GM23338 (cell line): ENCODE measurements around the gene KCNJ16. TPM values are rescaled to one million over a fixed set of nuclear protein-coding genes. Genes with fewer than 3 reads are reported as not detected.

Source experiments
- JUNB ChIP-seq: IDR thresholded peaks from one replicate; pipeline ENCODE4 v1.6.1; 2016; ENCODE audit warnings: antibody characterized with exemption; ENCODE audit not compliant: unreplicated experiment
- NANOG ChIP-seq: IDR thresholded peaks from 2 replicates; pipeline ENCODE4 v1.6.1; 2016; ENCODE audit warnings: antibody characterized with exemption, borderline replicate concordance
- POLR2AphosphoS5 ChIP-seq: IDR thresholded peaks from 2 replicates; pipeline ENCODE4 v1.6.1; 2016; ENCODE audit warnings: antibody characterized with exemption, low read depth
- REST ChIP-seq: IDR thresholded peaks from one replicate; pipeline ENCODE4 v1.6.1; 2018; ENCODE audit warnings: antibody characterized with exemption; ENCODE audit not compliant: unreplicated experiment
- ZNF462 ChIP-seq: fragments of 250-450 bp; sonication (Bioruptor Pico); IDR thresholded peaks from 2 replicates; pipeline ENCODE4 v1.5.0; 2020; ENCODE audit warnings: mild to moderate bottlenecking, moderate library complexity
- polyA plus RNA-seq: library from polyadenylated mRNA; unstranded; fragments of >200 nt; fragmentation: Nextera tagmentation; extraction: Ambion mirVana; gene quantifications from 2 replicates; pipeline ENCODE4 v1.2.1, GENCODE V29; 2016
- total RNA-seq: library from RNA; depleted of rRNA; stranded (reverse); fragments of >200 nt; shearing (Covaris generic); gene quantifications from 2 replicates; pipeline ENCODE4 v1.2.3, GENCODE V29; 2014

Gene KCNJ16
- total and polyA plus RNA-seq, 2 experiments from 2014 or later, result not detected

GRCh38 chr17:70071620-70072019 lies 3.4 kb upstream of the KCNJ16 start (continued):
- TF ChIP-seq ZNF462 (CRISPR knock-in tag) (no peak), REST (no peak), POLR2AphosphoS5 (no peak), JUNB (no peak), NANOG (no peak)
